ENCODE data around the gene RPRD1A. TPM values are rescaled to one million over a fixed set of nuclear protein-coding genes. Genes with fewer than 3 reads are reported as not detected.
"Not testable (repeated sequence)": the region's sequence is repeated elsewhere in the genome, so short reads cannot be mapped to it uniquely, and the experiment has no call there.

The RPRD1A gene
- total RNA-seq, 3 donors from 2014 or later, result 19.7 to 23.4 (median 21.7) TPM

- Mint-ChIP-seq H3K4me3 (no peak overlapping the region), H3K36me3 (ENCODE audit: insufficient read depth) (peaks cover 36% of the 10 kb centered on the region), H3K4me1 (ENCODE audit: low read depth) (no peaks in the 10 kb centered on the region), H3K27me3 (ENCODE audit: low read depth) (no peaks in the 10 kb centered on the region), H3K9me3 (no peaks in the 10 kb centered on the region)
- no peak for DNase-seq
- ATAC-seq, result no peak
These were observed 83.5 kb downstream of the RPRD1A start for GRCh38 chr18:35983818-35984217.

GRCh38 chr18:35983147-35983546, 84.2 kb downstream of the RPRD1A start:
- H3K4me3 Mint-ChIP-seq, result no peak overlapping the region
- H3K27me3 Mint-ChIP-seq (ENCODE audit: low read depth), result no peaks in the 10 kb centered on the region
- no peaks in the 10 kb centered on the region for H3K4me1 Mint-ChIP-seq (ENCODE audit: low read depth)
- H3K9me3 Mint-ChIP-seq, result no peaks in the 10 kb centered on the region
- ATAC-seq (no peak), DNase-seq (no peak)
- H3K36me3 Mint-ChIP-seq (ENCODE audit: insufficient read depth), result peaks cover 41% of the 10 kb centered on the region

DNA sequence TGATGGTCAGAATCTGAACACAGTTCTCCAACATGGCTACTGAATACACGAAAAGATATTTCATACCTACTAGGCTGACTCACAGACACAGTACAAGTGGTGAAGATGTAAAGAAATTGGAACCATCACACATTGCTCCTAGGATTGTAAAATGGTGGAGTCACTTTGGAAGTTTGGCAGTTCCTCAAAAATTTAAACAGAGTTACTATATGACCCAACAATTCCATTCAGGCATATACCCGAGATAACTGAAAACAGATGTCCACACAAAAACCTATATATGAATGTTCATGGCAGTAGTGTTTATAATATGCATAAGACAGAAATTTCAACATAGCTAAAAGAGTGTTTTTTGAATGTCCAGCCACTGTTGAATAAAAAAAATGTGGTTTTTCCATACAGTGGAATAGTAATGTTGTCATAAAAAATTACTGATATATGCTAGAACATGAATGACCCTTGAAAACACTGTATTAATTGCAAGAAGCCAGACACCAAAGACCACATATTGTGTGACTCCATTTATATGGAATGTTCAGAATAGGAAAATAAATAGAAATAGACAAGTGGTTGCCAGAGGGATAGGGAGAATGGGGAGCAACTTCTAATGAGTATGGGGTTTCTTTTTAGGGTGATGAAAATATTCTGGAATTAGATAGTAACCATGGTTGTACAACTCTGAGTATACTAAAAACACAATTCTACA, 84.8 kb downstream of the RPRD1A start:
- Mint-ChIP-seq H3K27me3 (ENCODE audit: low read depth) (no peaks in the 10 kb centered on the region), H3K4me1 (ENCODE audit: low read depth) (peaks cover under 1% of the 10 kb centered on the region), H3K4me3 (no peak overlapping the region), H3K36me3 (ENCODE audit: insufficient read depth) (peaks cover 45% of the 10 kb centered on the region), H3K9me3 (no peaks in the 10 kb centered on the region)
- no peak for ATAC-seq
- DNase-seq, result no peak

DNA sequence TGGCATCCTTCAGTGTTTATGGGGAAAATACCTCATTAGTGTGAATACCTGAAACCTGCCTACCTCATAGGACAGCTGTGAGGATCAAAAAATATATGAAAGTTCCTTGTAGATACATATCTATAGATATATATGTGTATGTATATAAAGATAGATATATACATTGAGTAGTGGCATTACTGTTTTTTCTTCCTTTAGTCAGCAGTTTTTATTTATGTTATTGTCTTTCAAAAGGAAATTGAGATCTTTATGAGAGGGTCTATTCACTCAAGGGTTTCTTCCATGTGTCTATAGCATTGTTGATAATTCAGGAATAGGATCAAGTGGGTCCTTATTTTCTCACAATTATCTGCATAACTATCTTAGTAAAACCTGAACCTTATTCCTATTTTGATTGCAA, 88.2 kb downstream of the RPRD1A start:
- Mint-ChIP-seq H3K36me3 (ENCODE audit: insufficient read depth) (peaks cover 58% of the 10 kb centered on the region), H3K4me1 (ENCODE audit: low read depth) (peaks cover 18% of the 10 kb centered on the region), H3K9me3 (no peaks in the 10 kb centered on the region), H3K27me3 (ENCODE audit: low read depth) (no peaks in the 10 kb centered on the region), H3K4me3 (no peak overlapping the region)
- no peak for ATAC-seq
- DNase-seq, result no peak

DNA sequence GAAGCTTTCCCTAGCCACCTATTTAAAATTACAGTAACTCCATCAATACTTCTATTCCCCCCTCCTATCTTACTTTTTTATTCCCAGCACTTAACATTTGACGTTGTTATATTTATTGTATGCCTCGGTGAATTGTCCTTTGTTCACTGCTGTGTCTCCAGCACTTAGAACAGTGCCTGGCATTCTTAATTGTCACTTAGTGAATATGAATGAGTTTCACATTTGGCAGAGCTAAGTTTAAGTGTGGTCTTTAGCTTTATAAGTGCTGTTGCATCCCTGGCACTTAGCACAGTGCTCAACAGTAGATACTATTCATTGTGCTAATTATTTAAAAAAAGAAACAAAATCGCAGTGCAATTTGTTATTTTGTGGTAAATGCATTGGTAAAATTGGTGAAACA, 93.2 kb downstream of the RPRD1A start:
- Mint-ChIP-seq H3K9me3 (no peaks in the 10 kb centered on the region), H3K36me3 (ENCODE audit: insufficient read depth) (peaks cover 36% of the 10 kb centered on the region), H3K4me3 (peak overlapping the region; percentile 98), H3K27me3 (ENCODE audit: low read depth) (no peaks in the 10 kb centered on the region), H3K4me1 (ENCODE audit: low read depth) (peaks cover 47% of the 10 kb centered on the region)
- no peak for ATAC-seq
- no peak for DNase-seq

GRCh38 chr18:35973650-35974049, 93.7 kb downstream of the RPRD1A start:
- Mint-ChIP-seq H3K9me3 (no peaks in the 10 kb centered on the region), H3K27me3 (ENCODE audit: low read depth) (no peaks in the 10 kb centered on the region), H3K4me3 (peak overlapping the region; percentile 98), H3K36me3 (ENCODE audit: insufficient read depth) (peaks cover 32% of the 10 kb centered on the region), H3K4me1 (ENCODE audit: low read depth) (peaks cover 52% of the 10 kb centered on the region)
- DNase-seq (no peak), ATAC-seq (no peak)

DNA sequence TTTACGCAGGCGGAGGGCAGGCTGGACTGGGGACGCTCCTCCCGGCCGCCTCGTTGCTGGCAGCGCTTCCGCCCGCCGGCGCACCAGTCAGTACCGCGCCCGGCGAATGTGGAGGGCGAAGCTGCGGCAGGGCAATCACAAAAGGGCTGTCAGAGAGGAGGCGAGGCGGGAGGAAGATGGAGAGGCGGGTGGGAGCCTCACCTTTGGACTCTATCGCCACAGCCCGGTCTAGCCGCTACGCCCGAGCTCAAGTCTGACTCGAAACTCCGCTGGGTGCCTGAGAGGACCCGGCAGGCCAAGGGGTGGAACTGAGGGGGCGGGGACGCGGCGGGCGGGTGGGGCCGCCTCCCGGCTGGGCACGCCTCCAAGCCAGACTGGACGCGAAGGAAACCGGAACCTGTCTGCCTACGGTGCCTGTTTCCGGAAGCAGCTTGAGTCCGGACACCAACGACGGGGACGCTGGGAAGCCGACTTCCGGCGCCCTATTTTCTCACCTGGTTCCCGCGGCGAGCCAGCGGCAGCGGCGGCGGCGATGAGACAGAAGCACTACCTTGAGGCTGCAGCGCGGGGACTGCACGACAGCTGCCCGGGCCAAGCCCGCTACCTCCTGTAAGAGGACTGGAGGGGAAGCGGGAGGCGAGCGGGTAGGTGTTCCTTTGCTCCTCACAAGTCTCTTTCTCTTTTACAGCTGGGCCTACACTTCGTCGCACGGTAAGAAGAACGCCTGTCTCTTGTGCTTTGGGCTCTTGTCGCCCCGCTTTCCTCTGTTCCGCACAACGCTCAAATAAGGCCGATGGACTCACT, 95.0 kb downstream of the RPRD1A start, which contains the start of gene RMP24:
RMP24 (plus strand) TSS at position 483 of the 804 bp plus-strand sequence.
- Mint-ChIP-seq H3K4me3 (peak within 1 kb of the TSS; percentile 98), H3K4me1 (ENCODE audit: low read depth) (peaks cover 58% of the 10 kb centered on the region), H3K9me3 (no peaks in the 10 kb centered on the region), H3K27me3 (ENCODE audit: low read depth) (no peaks in the 10 kb centered on the region), H3K36me3 (ENCODE audit: insufficient read depth) (peaks cover 20% of the 10 kb centered on the region)
- DNase-seq, result peak; percentile 87
- peak; percentile 92 to 94 for ATAC-seq

DNA sequence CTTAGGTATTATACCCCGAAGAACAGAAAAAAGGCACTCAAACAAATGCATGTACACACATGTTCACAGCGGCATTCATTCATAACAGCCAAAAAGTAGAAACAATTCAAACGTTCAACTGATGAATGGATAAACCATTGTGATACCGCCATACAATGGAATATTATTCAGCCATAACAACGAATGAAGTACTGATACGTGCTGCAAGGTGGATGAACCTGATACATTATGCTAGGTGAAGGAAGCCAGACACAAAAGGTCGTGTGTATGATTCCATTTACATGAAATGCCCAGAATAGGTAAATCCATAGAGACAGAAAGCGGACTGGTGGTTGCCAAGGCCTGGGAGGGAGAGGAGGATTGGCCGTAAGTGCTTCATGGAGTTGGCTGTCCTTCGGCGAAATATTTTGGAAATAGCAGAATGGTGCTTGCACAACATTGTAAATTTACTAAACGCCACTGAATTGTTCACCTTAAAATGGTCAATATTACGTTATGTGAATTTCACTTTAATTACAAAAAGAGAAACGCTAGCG, 95.6 kb downstream of the RPRD1A start:
- DNase-seq (no peak), ATAC-seq (peak in 1 of 2 donors; percentile 0)
- peak overlapping the region; percentile 98 for H3K4me3 Mint-ChIP-seq
- H3K4me1 Mint-ChIP-seq (ENCODE audit: low read depth), result peaks cover 57% of the 10 kb centered on the region
- H3K36me3 Mint-ChIP-seq (ENCODE audit: insufficient read depth), result peaks cover 17% of the 10 kb centered on the region
- H3K27me3 Mint-ChIP-seq (ENCODE audit: low read depth), result no peaks in the 10 kb centered on the region
- no peaks in the 10 kb centered on the region for H3K9me3 Mint-ChIP-seq

- Mint-ChIP-seq H3K36me3 (ENCODE audit: insufficient read depth) (peaks cover 7% of the 10 kb centered on the region), H3K9me3 (no peaks in the 10 kb centered on the region), H3K4me3 (no peak overlapping the region), H3K27me3 (ENCODE audit: low read depth) (no peaks in the 10 kb centered on the region), H3K4me1 (ENCODE audit: low read depth) (peaks cover 46% of the 10 kb centered on the region)
- ATAC-seq (no peak), DNase-seq (no peak)
These were observed 97.7 kb downstream of the RPRD1A start for GRCh38 chr18:35969676-35970075.

- H3K4me1 Mint-ChIP-seq (ENCODE audit: low read depth), result peaks cover 35% of the 10 kb centered on the region
- peak overlapping the region; percentile 2 for H3K4me3 Mint-ChIP-seq
- DNase-seq (no peak), ATAC-seq (no peak)
- H3K9me3 Mint-ChIP-seq, result no peaks in the 10 kb centered on the region
- H3K36me3 Mint-ChIP-seq (ENCODE audit: insufficient read depth), result peaks cover 1% of the 10 kb centered on the region
- no peaks in the 10 kb centered on the region for H3K27me3 Mint-ChIP-seq (ENCODE audit: low read depth)
These were observed 99.0 kb downstream of the RPRD1A start for GRCh38 chr18:35968278-35968880.

- H3K4me3 Mint-ChIP-seq, H3K9me3 Mint-ChIP-seq: not testable (repeated sequence)
- peaks cover 29% of the 10 kb centered on the region for H3K4me1 Mint-ChIP-seq (ENCODE audit: low read depth)
These were observed 99.5 kb downstream of the RPRD1A start for GRCh38 chr18:35967866-35968265.

DNA sequence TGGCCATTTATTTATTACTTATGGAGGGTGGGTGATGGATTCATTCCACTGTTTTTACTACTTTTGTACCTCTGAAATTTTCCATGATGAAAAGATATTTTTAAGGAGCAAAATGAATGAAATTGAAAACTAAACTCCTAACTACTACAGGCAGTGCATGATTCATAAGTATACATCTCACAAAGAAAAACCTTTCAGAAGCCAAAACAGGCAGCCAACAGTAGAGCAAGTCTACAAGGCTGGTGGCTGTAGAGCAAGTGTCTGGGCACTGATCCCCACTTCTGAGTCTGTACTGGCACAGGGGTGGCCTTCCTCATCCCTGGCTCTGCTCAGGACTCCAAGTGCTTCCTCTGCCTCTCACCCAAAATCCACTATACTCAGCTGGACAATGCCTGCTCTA, 103.0 kb downstream of the RPRD1A start:
- Mint-ChIP-seq H3K9me3 (peaks cover 7% of the 10 kb centered on the region), H3K36me3 (ENCODE audit: insufficient read depth) (peaks cover 1% of the 10 kb centered on the region), H3K27me3 (ENCODE audit: low read depth) (peaks cover 1% of the 10 kb centered on the region), H3K4me3 (no peak overlapping the region), H3K4me1 (ENCODE audit: low read depth) (peaks cover 13% of the 10 kb centered on the region)
- DNase-seq (no peak), ATAC-seq (no peak)

More at GRCh38 chr18:35967866-35968265, 99.5 kb downstream of the RPRD1A start:
- H3K36me3 Mint-ChIP-seq (ENCODE audit: insufficient read depth); H3K27me3 Mint-ChIP-seq (ENCODE audit: low read depth); ATAC-seq; DNase-seq: not testable (repeated sequence)

DNA sequence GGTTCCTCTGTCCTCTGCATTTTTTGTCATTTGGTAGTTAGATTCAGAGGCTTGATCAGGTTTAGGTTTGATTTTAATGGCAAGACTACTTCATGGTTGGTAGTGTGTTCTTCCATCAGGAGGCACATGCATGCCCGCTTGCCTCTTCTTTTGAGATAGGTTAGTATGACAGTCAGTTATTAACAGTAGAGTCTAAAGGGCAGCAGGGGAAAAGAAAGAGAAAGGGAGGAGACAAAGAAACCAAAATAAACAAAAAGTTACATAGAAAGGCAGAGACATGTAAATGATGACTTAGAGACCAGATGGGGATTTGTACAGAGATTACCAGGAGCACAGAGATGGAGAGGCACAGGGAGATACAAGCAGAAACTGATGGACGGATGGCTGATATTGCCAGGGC, 105.0 kb downstream of the RPRD1A start:
- Mint-ChIP-seq H3K36me3 (ENCODE audit: insufficient read depth) (peaks cover 1% of the 10 kb centered on the region), H3K4me1 (ENCODE audit: low read depth) (no peaks in the 10 kb centered on the region), H3K9me3 (peaks cover 11% of the 10 kb centered on the region)

GRCh38 chr18:35956226-35956625, 111.1 kb downstream of the RPRD1A start:
- Mint-ChIP-seq H3K4me1 (ENCODE audit: low read depth) (no peaks in the 10 kb centered on the region), H3K9me3 (peaks cover 11% of the 10 kb centered on the region), H3K4me3 (no peak overlapping the region), H3K36me3 (ENCODE audit: insufficient read depth) (no peaks in the 10 kb centered on the region), H3K27me3 (ENCODE audit: low read depth) (peaks cover 26% of the 10 kb centered on the region)
- DNase-seq (no peak), ATAC-seq (no peak)

More for the DNA sequence above, 105.0 kb downstream of the RPRD1A start:
- no peak for ATAC-seq
- Mint-ChIP-seq H3K27me3 (ENCODE audit: low read depth) (peaks cover 13% of the 10 kb centered on the region), H3K4me3 (no peak overlapping the region)
- no peak for DNase-seq

Measured in activated T-cell treated with anti-CD3 and anti-CD28 coated beads, Interleukin-2, amount 50 U/mL, for 4 hours (primary cell).